ENCODE results near the gene ADAM10.
"Not testable (repeated sequence)": the region's sequence is repeated elsewhere in the genome, so short reads cannot be mapped to it uniquely, and the experiment has no call there.

ADAM10 gene, protein sequence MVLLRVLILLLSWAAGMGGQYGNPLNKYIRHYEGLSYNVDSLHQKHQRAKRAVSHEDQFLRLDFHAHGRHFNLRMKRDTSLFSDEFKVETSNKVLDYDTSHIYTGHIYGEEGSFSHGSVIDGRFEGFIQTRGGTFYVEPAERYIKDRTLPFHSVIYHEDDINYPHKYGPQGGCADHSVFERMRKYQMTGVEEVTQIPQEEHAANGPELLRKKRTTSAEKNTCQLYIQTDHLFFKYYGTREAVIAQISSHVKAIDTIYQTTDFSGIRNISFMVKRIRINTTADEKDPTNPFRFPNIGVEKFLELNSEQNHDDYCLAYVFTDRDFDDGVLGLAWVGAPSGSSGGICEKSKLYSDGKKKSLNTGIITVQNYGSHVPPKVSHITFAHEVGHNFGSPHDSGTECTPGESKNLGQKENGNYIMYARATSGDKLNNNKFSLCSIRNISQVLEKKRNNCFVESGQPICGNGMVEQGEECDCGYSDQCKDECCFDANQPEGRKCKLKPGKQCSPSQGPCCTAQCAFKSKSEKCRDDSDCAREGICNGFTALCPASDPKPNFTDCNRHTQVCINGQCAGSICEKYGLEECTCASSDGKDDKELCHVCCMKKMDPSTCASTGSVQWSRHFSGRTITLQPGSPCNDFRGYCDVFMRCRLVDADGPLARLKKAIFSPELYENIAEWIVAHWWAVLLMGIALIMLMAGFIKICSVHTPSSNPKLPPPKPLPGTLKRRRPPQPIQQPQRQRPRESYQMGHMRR

DNA sequence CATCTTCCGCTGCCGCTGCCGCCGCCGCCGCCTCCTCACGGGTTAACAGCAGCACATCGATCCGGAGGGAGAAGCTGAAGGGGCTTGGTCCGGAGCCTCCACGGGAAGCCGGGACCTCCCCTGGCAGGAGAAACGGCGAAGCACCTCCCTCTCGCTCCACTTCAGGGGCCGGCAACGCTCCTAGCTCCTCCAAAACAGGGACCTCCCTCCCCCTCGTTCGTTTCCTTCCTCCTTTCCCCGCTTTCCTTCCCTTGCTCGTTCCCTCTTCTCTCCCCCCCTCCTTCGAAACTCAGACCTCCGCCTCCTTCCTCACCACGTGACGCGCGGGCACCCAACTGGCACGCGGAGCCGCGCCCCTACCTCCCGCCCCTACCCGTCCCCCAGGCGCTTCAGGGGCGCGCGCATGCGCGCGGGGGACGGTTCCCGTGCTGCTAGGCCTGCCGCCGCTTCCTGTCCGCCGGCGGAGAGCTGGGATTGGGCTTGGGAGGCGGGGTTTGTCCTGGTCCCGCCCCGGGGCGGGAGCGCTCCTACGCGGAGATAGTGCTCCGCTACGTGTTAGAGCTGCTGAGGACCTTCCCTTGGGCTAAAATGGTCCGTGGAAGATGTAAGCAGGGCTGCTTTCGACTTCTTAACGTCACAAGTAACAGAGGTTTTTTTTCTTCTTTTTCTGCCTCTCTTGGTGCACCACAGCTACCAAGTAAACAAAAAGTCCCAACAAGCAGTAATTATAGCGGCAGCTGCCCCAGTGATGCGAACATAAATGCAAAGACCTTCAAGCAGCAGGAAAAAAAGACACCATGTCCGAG lies at the start of gene ADAM10:
TSS of gene ADAM10 (minus strand) at position 176 of the 806 bp plus-strand sequence. CDS start at position 3, 173 bp downstream.
- peak; percentile 93 for DNase-seq (ENCODE audit: low read depth)

DNA sequence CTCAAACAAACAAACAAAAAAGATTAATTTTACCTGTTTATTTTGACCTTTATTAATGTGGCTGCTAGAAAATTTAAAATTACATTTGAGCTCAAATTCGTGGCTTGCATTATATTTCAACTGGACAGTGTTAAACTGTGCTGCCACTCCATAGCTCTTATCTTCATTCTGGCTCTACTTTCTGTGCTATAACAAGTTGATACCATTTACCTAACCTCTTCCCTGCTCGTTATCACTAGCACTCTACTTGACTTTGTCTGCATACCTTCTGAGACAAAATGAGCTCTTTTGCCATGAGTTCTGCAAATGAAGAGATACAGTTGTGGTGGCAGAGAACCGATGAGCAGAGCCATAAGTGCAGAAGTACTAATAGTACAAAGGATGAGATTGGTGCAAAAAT lies 48.0 kb upstream of the ADAM10 start:
- DNase-seq (ENCODE audit: low read depth), result no peak

DNA sequence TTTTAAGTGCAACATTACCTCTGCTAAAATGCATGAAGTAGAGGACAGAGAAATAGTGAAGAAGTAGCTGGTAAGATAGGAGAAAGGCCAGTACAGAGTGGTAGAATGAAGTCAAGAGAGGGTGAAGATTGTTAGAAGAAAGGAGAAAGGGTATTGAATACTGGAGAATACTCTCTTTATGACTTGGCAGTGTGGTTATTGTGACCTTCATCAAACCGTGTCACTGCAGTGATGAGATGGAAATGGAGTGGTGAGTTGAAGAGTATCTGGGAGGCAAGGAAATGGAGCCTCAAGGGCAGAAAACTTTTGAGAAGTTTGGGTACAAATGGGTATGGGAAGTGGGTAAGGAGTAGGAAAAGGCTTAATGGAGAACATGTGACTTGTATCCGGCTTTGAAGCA lies 46.3 kb upstream of the ADAM10 start:
- DNase-seq (ENCODE audit: low read depth), result no peak

DNA sequence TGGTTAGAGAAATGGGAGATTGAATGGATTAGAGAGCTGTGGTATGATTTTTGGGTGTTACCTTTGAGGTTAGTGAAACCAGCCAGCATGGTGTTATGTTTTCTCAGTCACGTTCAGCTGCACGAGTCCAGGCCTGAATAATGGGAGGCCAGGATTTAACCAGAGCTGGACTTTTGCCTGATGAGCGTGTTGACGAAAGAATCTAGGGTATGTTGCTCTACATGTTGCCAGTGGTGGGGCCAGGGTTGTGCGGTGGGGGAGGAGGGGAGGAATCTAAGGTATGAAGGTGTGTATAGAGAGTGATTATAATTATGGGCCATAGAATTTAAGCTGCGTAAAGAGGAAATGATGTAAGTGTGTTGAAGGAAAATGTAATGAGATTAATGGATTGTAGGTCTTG lies 44.4 kb upstream of the ADAM10 start:
- no peak for DNase-seq (ENCODE audit: low read depth)

DNA sequence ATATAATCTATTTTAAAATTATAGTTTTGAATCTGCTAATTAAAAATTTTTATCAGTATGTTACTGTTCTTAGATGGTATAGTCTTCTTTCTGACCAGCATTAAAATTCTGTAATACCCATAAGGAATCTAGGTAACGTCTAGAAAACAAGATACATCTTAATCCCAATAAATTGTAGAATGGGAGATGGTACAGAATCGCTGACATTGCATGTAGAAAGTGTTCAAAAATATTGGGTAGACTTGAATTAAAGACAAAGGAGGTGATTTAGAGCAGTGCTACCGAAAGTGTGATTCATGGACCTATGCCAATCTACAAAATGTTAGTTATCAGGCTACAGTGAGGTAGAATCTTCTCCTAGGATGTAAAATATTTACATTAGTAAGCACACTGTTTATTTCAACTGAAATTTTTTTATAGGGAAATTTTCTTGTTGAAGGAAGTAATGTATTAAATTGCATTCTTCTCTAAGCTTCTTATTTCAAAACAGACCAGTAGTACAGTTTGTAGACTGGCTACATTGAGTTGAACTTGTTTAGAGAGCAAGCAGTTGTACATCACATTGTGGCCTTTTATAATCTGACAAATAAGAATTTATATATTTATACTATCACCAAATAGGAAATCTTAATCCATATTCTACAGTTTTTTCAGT lies 38.7 kb upstream of the ADAM10 start:
- no peak for DNase-seq (ENCODE audit: low read depth)

DNA sequence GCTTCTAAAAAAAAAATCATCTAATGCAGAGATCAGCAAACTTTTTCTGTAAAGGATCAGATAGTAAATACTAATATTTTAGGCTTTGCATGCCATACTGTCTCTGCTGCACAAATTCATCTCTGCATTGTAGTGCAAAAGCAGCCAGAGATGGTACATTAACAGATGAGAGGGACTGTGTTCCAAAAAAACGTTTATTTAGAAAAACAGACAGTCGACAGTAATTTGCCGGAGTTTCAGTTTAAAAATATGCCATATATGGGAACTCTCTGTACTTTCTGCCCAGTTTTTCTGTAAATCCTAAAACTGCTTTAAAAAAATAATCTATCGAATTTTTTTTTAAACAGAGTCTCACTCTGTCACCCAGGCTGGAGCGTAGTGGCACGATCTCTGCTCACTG lies 35.8 kb upstream of the ADAM10 start:
- DNase-seq (ENCODE audit: low read depth), result no peak

DNA sequence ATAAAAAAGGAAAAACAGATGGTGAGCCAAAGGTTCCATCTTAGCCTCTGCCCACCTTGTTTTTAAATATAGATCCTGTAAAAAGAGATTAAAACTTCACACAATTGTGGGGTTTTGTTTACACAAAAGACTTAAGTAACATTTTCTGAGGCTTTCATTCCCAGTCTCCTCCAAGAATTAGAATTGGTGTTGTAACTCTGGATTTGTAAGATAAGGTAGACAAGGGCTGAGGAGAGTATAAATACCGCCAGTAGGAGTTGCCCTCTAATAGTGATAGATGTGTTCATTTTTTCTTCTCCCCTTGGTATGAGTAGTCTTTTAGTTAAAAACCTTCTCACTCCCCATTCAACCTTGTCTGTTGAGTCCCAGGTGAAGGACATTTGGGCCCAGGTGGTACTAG lies 30.0 kb upstream of the ADAM10 start:
- no peak for DNase-seq (ENCODE audit: low read depth)

DNA sequence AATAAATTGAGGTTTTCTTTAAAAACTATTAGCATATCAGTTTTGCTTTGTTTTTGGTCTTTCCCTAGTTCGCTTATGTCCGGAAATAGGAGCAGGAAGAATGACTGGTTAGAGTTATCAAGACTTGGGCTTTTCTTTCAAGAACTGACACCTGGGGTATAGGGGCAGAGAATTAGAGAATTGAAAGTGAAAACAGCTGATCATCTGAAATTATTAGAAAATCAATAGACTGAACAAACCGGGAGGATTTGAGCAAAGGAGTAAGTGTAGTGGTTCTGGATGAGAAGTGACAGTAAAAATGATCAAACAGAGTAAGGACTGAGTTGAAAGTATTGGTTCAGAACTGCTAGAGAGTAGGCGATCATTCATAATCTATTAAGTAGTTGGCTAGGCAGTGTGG lies 27.6 kb upstream of the ADAM10 start:
- DNase-seq (ENCODE audit: low read depth), result no peak

DNA sequence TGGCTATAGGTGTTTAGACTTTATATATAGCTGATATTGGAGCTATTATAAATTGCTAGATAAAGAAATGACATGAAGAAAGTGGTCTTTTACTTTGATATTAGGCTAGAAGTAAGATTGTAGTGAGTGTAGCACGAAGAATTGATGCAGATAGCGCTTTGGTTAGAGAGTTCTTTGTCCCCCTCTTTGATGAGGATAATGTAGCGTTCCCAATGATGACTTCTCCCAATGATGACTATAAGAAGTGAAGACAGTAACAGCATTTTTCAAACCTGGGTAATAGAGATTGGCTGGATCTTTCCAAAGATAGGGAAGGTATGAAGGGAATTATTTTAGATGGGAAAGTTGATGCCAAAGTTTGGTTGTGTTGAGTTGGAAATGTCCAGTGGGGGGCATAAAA lies 25.9 kb upstream of the ADAM10 start:
- DNase-seq (ENCODE audit: low read depth), result no peak

DNA sequence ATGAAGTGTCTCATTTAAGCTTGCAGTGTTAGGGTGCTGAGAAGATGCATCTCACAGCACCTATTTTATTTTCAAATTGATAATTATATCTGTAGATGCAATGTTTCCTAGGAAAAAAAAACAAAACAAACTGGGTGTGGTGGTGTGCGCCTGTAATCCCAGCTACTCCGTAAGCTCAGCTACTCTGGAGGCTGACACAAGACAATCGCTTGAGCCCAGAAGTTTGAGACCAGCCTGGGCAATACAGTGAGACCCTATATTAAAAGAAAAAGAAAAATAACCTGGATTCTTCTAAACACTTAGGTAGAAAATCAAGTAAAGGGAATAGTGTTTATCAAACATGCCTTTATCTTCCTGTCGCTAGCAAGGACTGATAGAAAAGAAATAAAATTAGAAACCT lies 23.5 kb upstream of the ADAM10 start:
- DNase-seq (ENCODE audit: low read depth), result no peak

DNA sequence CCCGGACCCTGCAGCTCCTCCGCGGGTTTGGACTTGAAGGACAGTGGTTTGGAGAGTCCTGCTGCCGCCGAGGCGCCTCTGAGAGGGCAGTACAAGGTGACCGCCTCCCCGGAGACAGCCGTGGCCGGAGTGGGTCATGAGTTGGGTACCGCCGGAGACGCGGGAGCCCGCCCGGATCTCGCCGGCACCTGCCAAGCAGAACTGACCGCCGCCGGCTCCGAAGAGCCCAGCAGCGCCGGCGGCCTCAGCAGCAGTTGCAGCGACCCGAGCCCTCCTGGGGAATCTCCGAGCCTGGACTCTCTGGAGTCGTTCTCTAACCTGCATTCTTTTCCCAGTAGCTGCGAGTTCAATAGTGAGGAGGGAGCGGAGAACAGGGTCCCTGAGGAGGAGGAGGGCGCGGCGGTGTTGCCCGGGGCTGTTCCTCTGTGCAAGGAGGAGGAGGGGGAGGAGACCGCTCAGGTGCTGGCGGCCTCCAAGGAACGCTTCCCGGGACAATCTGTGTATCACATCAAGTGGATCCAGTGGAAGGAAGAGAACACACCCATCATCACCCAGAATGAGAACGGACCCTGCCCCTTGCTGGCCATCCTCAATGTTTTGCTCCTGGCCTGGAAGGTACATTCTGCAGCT lies 22.2 kb upstream of the ADAM10 start:
- no peak for DNase-seq (ENCODE audit: low read depth)

DNA sequence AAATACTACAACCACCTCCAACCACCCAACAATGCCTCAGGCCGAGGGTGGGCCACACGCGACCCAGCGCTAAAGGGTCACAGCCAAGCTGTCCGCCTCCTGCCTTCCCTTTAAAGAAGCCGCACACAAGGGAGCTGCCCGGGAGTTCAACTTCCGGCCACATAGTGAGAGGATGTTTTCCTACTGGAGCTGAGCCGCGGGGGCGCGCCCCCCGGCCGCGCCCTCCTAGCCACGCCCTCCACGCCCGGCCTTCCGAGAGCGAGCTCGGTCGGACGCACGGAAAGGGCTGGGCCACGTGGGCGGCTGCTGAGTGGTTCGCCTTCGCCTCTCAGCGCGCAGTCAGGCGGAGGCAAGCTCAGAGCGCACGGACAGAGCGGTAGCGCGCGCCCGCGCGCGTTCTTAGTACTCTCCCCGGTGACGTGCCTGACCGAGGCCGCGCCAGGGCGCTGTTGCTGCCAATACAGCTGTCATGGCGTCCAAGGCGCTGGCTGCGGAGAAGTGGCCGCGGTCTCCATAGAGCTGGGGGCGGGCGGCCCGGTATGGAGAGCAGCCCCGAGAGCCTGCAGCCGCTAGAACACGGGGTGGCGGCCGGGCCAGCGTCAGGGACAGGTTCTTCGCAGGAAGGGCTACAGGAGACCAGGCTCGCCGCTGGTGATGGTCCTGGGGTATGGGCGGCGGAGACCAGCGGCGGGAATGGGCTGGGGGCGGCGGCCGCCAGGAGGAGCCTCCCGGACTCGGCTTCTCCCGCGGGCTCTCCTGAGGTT lies 21.5 kb upstream of the ADAM10 start, which contains the start of gene MINDY2:
TSS of gene MINDY2 (plus strand) at position 446 of the 764 bp plus-strand sequence. CDS start at position 540, 94 bp downstream.
- DNase-seq (ENCODE audit: low read depth), result peak; percentile 88

DNA sequence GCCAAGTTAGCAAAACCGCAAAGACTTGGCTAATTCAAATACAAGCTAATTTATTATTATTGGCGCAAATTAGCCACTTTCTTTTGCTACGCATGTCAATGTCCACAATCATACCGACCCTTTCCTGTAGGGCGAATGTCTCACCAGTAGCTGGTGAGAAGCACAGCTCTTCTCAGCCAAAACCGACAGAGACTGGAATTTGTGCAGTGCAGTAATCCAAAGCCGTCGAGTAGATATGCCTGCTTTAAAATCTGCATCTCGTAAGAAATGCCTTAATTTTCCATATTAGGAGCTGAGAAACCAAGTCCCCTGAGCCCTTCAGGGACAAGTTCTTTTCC lies 21.0 kb upstream of the ADAM10 start:
- no peak for DNase-seq (ENCODE audit: low read depth)

DNA sequence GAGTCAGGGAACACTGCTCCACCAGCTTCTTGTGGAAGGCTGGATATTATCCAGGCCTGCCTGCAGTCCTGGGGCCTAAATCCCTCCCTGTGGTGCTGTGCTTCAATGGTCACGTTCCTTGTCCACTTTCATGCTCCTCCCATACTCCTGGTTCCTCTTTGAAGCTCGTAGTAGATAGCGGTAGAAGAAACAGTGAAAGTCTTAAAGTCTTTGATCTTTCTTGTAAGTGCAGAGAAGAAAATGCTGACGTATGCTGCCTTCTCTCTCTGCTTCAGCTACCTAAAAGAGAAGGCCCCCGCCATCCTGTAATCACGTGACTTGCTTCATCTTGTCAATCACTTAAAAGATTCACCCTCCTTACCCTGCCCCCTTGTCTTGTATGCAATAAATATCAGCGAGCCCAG lies 19.1 kb upstream of the ADAM10 start:
- not testable (repeated sequence) for DNase-seq (ENCODE audit: low read depth)

DNA sequence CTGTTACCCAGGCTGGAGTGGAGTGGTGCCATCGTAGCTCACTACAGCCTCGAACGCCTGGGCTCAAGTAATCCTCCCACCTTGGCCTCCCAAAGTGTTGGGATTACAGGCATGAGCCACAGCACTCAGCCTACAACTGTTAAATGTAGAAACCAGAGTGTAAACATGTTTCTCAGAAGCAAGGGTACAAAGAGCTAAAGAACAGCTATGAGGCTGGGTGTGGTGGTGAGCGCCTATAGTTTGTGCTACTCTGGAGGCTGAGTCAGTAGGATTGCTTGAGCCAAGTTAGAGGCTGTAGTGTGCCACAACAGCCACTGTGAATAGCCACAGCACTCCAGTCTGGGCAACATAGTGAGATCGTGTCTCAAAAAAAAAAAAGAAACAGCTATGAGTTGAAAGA lies 16.8 kb upstream of the ADAM10 start:
- DNase-seq (ENCODE audit: low read depth), result no peak

DNA sequence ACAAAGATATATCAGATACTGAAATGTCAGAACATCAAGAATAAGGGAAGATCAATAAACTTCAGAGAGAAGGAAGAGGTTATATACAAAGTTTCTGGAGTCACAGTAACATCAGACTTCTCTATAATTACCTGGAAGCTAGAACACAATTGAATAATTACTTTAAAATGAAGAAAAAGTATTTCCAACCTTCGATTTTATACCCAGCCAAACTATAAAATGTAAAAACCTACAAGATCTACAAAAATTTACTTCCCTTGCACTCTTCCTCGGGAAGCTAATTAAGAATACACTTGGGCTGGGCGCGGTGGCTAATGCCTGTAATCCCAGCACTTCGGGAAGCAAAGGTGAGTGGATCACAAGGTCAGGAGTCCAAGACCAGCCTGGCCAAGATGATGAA lies 15.0 kb upstream of the ADAM10 start:
- DNase-seq (ENCODE audit: low read depth), result no peak

DNA sequence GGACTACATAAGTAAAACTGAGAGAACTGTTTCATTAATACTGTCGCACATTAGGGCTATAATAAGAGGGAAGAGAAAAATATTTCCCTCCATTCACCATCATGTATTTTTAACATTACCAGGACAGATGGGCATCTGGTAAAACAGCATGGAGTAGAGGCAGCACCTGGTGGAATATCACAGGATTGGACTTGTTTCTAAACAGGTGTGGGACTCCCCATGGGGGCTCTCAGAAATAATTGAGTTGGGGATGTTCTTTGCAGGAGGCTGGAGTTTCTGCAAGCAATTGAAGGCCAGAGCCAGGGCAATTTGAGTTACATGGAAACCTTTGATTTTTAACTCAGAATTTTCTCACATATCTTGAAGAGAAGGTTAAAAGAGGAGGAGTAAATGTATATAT lies 13.2 kb upstream of the ADAM10 start:
- no peak for DNase-seq (ENCODE audit: low read depth)

DNA sequence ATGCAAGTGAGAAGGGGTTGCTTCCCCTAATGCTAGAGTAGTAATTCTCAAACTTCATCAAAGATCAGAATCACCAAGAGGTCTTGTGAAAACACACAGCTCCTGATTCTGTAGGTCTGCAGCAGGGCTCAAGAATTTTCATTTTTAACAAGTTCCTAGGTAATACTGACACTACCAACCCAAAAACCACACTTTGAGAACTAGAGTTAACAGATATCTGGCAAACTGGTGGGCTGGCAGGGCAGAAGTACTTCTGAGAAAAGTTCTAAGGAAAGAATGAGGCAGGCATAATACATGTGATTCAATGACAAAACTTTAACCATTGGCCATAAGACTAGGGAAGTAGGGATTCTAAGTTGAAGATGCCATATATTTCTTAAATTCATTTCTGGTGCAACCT lies 12.8 kb upstream of the ADAM10 start:
- no peak for DNase-seq (ENCODE audit: low read depth)

DNA sequence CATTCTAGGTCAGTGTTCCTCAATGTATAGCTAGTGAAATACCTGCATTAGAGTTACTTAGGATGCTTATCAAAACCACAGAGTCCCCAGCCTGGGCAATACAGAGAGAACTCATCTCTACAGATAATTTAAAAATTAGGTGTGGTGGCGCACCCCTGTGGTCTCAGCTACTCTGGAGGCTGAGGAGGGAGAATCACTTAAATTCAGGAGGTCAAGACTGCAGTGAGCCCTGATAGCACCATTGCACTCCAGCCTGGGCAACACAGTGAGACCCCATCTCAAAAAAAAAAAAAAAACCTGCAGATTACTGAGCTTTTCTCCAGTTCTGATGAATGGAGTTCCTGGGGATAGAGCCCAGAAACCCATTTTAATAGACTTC lies 11.5 kb upstream of the ADAM10 start:
- no peak for DNase-seq (ENCODE audit: low read depth)

DNA sequence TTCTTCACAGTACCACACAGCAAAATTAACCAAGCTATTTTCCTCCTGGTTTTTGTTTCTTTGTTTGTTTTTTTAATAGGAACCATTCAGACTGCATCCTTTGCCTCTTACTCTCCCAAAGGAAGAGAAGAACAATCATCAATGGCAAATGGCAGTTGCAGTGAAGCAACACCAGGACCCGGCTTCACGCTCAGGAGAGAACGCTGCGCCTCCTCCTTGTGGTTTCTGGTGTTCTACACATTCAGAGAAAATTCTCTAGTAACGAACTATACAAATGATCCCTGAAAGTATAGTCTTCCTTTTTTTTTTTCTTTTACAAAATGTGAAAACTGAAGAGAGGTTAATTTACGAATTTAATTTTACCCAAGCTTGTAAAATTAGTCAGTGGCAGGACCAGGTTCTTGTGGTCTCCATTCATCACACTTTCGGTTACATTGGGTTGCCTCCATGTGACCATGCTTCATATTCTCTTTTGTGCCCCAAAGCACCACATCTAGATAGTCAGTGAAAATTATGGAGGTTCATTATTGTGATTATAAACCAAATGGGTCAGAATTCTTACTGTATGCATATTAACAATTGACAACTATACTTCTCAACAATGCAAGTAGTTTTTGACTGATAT lies 11.0 kb upstream of the ADAM10 start:
- no peak for DNase-seq (ENCODE audit: low read depth)

DNA sequence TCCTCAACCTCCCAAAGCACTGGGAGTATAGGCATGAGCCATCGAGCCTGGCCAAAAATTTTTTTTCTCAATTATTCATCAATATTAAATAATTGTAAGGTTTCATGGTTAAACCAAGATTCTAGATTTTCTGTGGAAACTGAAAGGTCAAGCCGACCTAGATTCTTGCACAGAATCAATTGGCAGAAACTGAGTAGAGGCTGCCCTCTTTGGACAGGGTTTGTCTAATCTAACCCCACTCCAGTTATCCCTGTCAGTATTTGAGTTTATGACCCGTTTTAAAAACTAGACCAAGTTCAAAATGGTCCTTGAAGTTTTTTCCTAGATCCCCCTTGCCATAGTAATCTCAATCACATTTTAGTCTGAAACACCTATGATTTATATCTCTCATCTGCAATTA lies 8.6 kb upstream of the ADAM10 start:
- no peak for DNase-seq (ENCODE audit: low read depth)

Data from HS-5 (cell line).